Ovary (tissue), 3 donors: ENCODE results near the gene OLA1.

Source experiments
- POLR2A ChIP-seq: fragments of 450-650 bp; IDR thresholded peaks from one replicate; pipeline ENCODE4 v1.6.1; 2017; ENCODE audit warnings: antibody characterized with exemption, mild to moderate bottlenecking, moderate library complexity
- TF ChIP-seq, protein P1 (sequence below), 3 donors: fragments of 450-650 bp in 2 of 3; fragments of 200-600 bp in 1 of 3; IDR thresholded peaks; one replicate each; pipeline versions ENCODE4 v1.5.1 to v1.8.0; 2016 to 2022; ENCODE audit warnings: antibody characterized with exemption in 3 of 3, mild to moderate bottlenecking in 1 of 3
- donor health status: DM: no; HTN: no; CAD: no.

DNA sequence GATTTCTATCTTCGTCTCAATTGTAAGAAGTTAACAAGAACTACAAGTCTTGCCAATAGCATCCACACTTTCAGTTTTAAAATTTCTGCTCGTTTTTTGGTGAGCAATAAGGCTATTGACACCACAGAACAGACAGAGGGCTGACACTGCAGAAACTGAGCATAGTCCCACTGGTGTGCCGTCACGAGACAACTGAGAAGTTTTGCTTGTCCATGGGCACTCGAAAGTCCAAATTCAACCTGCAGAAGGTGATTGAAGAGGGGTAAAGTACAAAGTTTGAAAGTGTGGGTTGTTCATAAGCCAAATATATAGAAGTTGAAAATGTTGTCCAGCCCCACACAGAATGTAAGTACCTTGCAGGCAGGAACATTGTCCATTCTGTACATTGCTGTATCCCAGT lies 219.4 kb downstream of the OLA1 start:
- TF ChIP-seq, protein P1, sequence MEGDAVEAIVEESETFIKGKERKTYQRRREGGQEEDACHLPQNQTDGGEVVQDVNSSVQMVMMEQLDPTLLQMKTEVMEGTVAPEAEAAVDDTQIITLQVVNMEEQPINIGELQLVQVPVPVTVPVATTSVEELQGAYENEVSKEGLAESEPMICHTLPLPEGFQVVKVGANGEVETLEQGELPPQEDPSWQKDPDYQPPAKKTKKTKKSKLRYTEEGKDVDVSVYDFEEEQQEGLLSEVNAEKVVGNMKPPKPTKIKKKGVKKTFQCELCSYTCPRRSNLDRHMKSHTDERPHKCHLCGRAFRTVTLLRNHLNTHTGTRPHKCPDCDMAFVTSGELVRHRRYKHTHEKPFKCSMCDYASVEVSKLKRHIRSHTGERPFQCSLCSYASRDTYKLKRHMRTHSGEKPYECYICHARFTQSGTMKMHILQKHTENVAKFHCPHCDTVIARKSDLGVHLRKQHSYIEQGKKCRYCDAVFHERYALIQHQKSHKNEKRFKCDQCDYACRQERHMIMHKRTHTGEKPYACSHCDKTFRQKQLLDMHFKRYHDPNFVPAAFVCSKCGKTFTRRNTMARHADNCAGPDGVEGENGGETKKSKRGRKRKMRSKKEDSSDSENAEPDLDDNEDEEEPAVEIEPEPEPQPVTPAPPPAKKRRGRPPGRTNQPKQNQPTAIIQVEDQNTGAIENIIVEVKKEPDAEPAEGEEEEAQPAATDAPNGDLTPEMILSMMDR (IDR thresholded peaks at IDR 0.05): no peak
- no peak for TF ChIP-seq POLR2A
